ENCODE measurements around the gene ZFYVE28. TPM values are rescaled to one million over a fixed set of nuclear protein-coding genes. Genes with fewer than 3 reads are reported as not detected.

ZFYVE28 gene
- total RNA-seq, 1 donor from 2014 or later, result 11.3 TPM

GRCh38 chr4:2302387-2303119, 115.9 kb downstream of the ZFYVE28 start:
- TF ChIP-seq POLR2A (IDR thresholded peaks at IDR 0.05), result no peak
- no peak for TF ChIP-seq POLR2AphosphoS5 (IDR thresholded peaks at IDR 0.05; ENCODE audit: insufficient read depth in 1 of 2, low read depth in 1 of 2)
- TF ChIP-seq CTCF (IDR thresholded peaks at IDR 0.05), result no peak
- H3K9me3 ChIP-seq, result no peaks in the 10 kb centered on the region
- no peak overlapping the region for H3K4me3 ChIP-seq
- no peaks in the 10 kb centered on the region for H3K4me1 ChIP-seq
- no peak overlapping the region for H3K27ac ChIP-seq
- no peaks in the 10 kb centered on the region for H3K36me3 ChIP-seq
- DNase-seq (ENCODE audit: extremely low spot score in 2 of 2), result peak in 1 of 2 donors; percentile 77
- H3K27me3 ChIP-seq, result no peaks in the 10 kb centered on the region
- intact Hi-C loops (cut with DNase I), result no loop called here

- Histone ChIP-seq H3K27ac (no peak overlapping the region), H3K9me3 (no peaks in the 10 kb centered on the region), H3K36me3 (no peaks in the 10 kb centered on the region), H3K4me1 (no peaks in the 10 kb centered on the region), H3K4me3 (no peak overlapping the region), H3K27me3 (no peaks in the 10 kb centered on the region)
- intact Hi-C loops (cut with DNase I), result no loop called here
- TF ChIP-seq POLR2AphosphoS5 (IDR thresholded peaks at IDR 0.05; ENCODE audit: insufficient read depth in 1 of 2, low read depth in 1 of 2), result no peak
- TF ChIP-seq POLR2A (IDR thresholded peaks at IDR 0.05), result no peak
- TF ChIP-seq CTCF (IDR thresholded peaks at IDR 0.05), result no peak
- DNase-seq (ENCODE audit: extremely low spot score in 2 of 2), result peak in 1 of 2 donors; percentile 44
Observed at GRCh38 chr4:2301806-2302205, 116.6 kb downstream of the ZFYVE28 start.

- Histone ChIP-seq H3K9me3 (no peaks in the 10 kb centered on the region), H3K27ac (no peak overlapping the region)
- TF ChIP-seq POLR2A (IDR thresholded peaks at IDR 0.05) (no peak), CTCF (IDR thresholded peaks at IDR 0.05) (no peak)
Observed at GRCh38 chr4:2301225-2301642, 117.2 kb downstream of the ZFYVE28 start.

GRCh38 chr4:2300431-2301224, 117.8 kb downstream of the ZFYVE28 start:
- Histone ChIP-seq H3K4me3 (no peak overlapping the region), H3K36me3 (no peaks in the 10 kb centered on the region), H3K27ac (no peak overlapping the region), H3K9me3 (no peaks in the 10 kb centered on the region), H3K27me3 (no peaks in the 10 kb centered on the region), H3K4me1 (no peaks in the 10 kb centered on the region)
- intact Hi-C loops (cut with DNase I), result no loop called here
- no peak for TF ChIP-seq POLR2A (IDR thresholded peaks at IDR 0.05)
- TF ChIP-seq POLR2AphosphoS5 (IDR thresholded peaks at IDR 0.05; ENCODE audit: insufficient read depth in 1 of 2, low read depth in 1 of 2), result no peak
- TF ChIP-seq CTCF (IDR thresholded peaks at IDR 0.05), result no peak
- DNase-seq (ENCODE audit: extremely low spot score in 2 of 2), result peak in 1 of 2 donors; percentile 16

More at GRCh38 chr4:2301225-2301642, 117.2 kb downstream of the ZFYVE28 start:
- Histone ChIP-seq H3K27me3 (no peaks in the 10 kb centered on the region), H3K4me1 (no peaks in the 10 kb centered on the region), H3K36me3 (no peaks in the 10 kb centered on the region), H3K4me3 (no peak overlapping the region)
- peak in 1 of 2 donors; percentile 32 for DNase-seq (ENCODE audit: extremely low spot score in 2 of 2)
- intact Hi-C loops (cut with DNase I), result no loop called here

- intact Hi-C loops (cut with DNase I), result no loop called here
- Histone ChIP-seq H3K9me3 (no peaks in the 10 kb centered on the region), H3K36me3 (no peaks in the 10 kb centered on the region), H3K4me3 (no peak overlapping the region), H3K27me3 (no peaks in the 10 kb centered on the region), H3K4me1 (no peaks in the 10 kb centered on the region), H3K27ac (no peak overlapping the region)
- TF ChIP-seq POLR2A (IDR thresholded peaks at IDR 0.05) (no peak), POLR2AphosphoS5 (IDR thresholded peaks at IDR 0.05; ENCODE audit: insufficient read depth in 1 of 2, low read depth in 1 of 2) (no peak), CTCF (IDR thresholded peaks at IDR 0.05) (no peak)
- DNase-seq (ENCODE audit: extremely low spot score in 2 of 2), result no peak
Observed at GRCh38 chr4:2299794-2300193, 118.7 kb downstream of the ZFYVE28 start.

All from vagina (tissue), 2 donors.